Measurements from ENCODE around the gene CFAP43. TPM values are rescaled to one million over a fixed set of nuclear protein-coding genes. Genes with fewer than 3 reads are reported as not detected.

The CFAP43 gene
- total RNA-seq, 1 experiment from 2014 or later, result 6.0 TPM

DNA sequence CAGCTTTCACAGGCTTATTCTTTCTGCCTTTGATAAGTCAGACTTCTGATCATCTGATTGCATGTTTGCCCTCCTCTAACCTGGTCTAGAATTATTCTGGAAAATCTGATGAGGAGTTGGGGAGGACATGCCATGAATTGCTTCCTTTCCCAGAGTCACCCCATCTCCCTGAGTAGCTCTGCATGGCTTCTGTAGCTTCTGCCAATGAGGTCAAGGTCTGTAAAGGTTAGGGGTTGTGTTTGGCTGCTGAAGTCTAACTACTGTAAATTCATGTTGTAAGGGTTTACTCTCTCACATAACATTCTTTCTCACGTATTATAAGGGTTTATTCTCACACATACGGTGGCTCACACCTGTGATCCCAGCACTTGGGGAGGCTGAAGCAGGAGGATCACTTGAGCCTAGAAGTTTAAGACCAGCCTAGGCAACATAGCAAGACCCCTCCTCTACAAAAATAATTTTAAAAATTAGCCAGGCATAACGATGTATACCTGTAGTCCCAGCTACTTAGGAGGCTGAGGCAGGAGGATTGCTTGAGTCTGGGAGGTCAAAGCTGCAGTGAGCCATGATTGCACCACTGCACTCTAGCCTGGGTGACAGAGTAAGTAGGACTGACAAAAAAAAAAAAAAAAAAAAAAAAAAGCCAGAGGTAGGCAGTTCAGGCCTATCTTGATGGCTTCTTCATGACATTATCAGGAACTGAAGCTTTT is 47.5 kb upstream of the CFAP43 start:
- BruUV-seq (replicated peaks), result no TSS peak
- no peaks in the 10 kb centered on the region for H3F3A ChIP-seq (ENCODE audit: insufficient read depth, low read depth)
- H3K27me3 ChIP-seq (ENCODE audit: insufficient read depth, low read depth), result no peaks in the 10 kb centered on the region
- H3K4me1 ChIP-seq (replicated peaks; ENCODE audit: insufficient read depth), result peaks cover under 1% of the 10 kb centered on the region; the same call in 1 of the 2 replicates
- no peak overlapping the region for H3K4me2 ChIP-seq
- H3K79me2 ChIP-seq (ENCODE audit: low read depth), result no peaks in the 10 kb centered on the region
- CTCF ChIA-PET, result no interaction called here
- H3K36me3 ChIP-seq (ENCODE audit: low read depth), result no peaks in the 10 kb centered on the region
- no peaks in the 10 kb centered on the region for H3K9me2 ChIP-seq (ENCODE audit: insufficient read depth)
- no peak for DNase-seq
- TF ChIP-seq, protein P1, sequence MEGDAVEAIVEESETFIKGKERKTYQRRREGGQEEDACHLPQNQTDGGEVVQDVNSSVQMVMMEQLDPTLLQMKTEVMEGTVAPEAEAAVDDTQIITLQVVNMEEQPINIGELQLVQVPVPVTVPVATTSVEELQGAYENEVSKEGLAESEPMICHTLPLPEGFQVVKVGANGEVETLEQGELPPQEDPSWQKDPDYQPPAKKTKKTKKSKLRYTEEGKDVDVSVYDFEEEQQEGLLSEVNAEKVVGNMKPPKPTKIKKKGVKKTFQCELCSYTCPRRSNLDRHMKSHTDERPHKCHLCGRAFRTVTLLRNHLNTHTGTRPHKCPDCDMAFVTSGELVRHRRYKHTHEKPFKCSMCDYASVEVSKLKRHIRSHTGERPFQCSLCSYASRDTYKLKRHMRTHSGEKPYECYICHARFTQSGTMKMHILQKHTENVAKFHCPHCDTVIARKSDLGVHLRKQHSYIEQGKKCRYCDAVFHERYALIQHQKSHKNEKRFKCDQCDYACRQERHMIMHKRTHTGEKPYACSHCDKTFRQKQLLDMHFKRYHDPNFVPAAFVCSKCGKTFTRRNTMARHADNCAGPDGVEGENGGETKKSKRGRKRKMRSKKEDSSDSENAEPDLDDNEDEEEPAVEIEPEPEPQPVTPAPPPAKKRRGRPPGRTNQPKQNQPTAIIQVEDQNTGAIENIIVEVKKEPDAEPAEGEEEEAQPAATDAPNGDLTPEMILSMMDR (conservative IDR thresholded peaks at IDR 0.05), result no peak
- no peak for TF ChIP-seq EZH2 (IDR thresholded peaks at IDR 0.05; ENCODE audit: low read depth)
- intact Hi-C loops (cut with micrococcal nuclease; ENCODE audit: unreplicated experiment), result no loop called here
- H3K9me3 ChIP-seq (ENCODE audit: insufficient read depth, low read depth), result no peaks in the 10 kb centered on the region
- no peaks in the 10 kb centered on the region for H4K20me1 ChIP-seq (ENCODE audit: insufficient read depth)
- no peak overlapping the region for H3K27ac ChIP-seq
- H3K4me3 ChIP-seq, result no peak overlapping the region
- POLR2A ChIA-PET (ENCODE audit: unreplicated experiment), result no interaction called here
- no peak overlapping the region for H2AFZ ChIP-seq

DNA sequence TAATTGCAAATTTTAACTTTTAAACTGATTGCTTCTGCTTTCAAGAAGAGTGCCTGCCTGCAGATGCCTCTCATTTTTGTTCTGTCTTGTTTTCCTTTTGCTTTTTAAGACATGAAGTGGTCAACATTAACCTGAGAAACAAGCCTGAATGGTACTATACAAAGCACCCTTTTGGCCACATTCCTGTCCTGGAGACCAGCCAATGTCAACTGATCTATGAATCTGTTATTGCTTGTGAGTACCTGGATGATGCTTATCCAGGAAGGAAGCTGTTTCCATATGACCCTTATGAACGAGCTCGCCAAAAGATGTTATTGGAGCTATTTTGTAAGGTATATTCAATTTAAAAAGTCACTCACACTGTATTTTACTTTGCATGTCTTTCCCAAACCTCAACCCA is 45.6 kb upstream of the CFAP43 start:
- Histone ChIP-seq H3F3A (ENCODE audit: insufficient read depth, low read depth) (no peaks in the 10 kb centered on the region), H2AFZ (no peak overlapping the region), H3K4me3 (no peak overlapping the region), H3K27me3 (ENCODE audit: insufficient read depth, low read depth) (no peaks in the 10 kb centered on the region), H3K9me2 (ENCODE audit: insufficient read depth) (no peaks in the 10 kb centered on the region), H3K4me2 (no peak overlapping the region), H3K27ac (no peak overlapping the region), H4K20me1 (ENCODE audit: insufficient read depth) (no peaks in the 10 kb centered on the region), H3K79me2 (ENCODE audit: low read depth) (no peaks in the 10 kb centered on the region), H3K4me1 (replicated peaks; ENCODE audit: insufficient read depth) (peaks cover 7% of the 10 kb centered on the region; the same call in 1 of the 2 replicates), H3K36me3 (ENCODE audit: low read depth) (no peaks in the 10 kb centered on the region), H3K9me3 (ENCODE audit: insufficient read depth, low read depth) (no peaks in the 10 kb centered on the region)
- intact Hi-C loops (cut with micrococcal nuclease; ENCODE audit: unreplicated experiment), result no loop called here
- TF ChIP-seq, protein P1 (conservative IDR thresholded peaks at IDR 0.05), result no peak
- TF ChIP-seq EZH2 (IDR thresholded peaks at IDR 0.05; ENCODE audit: low read depth), result no peak
- ChIA-PET POLR2A (ENCODE audit: unreplicated experiment) (no interaction called here), CTCF (no interaction called here)
- no TSS peak for BruUV-seq (replicated peaks)
- DNase-seq, result no peak

DNA sequence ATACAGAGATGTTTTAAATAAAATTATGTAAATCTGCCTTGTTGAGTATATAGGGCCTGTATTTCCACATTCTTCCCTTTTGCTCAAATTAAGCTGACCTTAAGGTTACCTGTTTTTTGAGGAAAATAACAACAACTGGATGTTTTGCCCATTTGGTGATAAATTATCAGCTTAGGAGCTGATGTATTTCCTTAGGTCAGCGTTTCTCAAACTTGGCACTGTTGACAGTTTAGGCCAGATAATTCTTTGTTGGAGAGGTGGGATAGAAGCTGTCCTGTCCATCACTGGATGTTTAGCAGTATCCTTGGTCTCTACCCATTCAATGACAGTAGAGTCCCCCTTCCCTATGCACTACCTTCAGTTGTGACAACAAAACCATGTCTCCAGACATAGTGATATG is 44.0 kb upstream of the CFAP43 start:
- CTCF ChIA-PET, result interaction anchor here (0.6 kb wide), 1 partner anchor 667 kb away, joined by 3 read pairs; no protein-coding TSS in a partner anchor
- no peak for DNase-seq

More for the DNA sequence above, 44.0 kb upstream of the CFAP43 start:
- no peak overlapping the region for H2AFZ ChIP-seq
- no peaks in the 10 kb centered on the region for H3F3A ChIP-seq (ENCODE audit: insufficient read depth, low read depth)
- no peaks in the 10 kb centered on the region for H3K27me3 ChIP-seq (ENCODE audit: insufficient read depth, low read depth)
- H3K36me3 ChIP-seq (ENCODE audit: low read depth), result no peaks in the 10 kb centered on the region
- H3K9me2 ChIP-seq (ENCODE audit: insufficient read depth), result no peaks in the 10 kb centered on the region
- H3K4me3 ChIP-seq, result no peak overlapping the region
- H3K27ac ChIP-seq, result no peak overlapping the region
- H3K79me2 ChIP-seq (ENCODE audit: low read depth), result no peaks in the 10 kb centered on the region
- 0 out of 2 replicates have a peak overlapping the region, but pooled peaks have one; percentile 84 for H3K4me2 ChIP-seq
- intact Hi-C loops (cut with micrococcal nuclease; ENCODE audit: unreplicated experiment), result no loop called here
- H4K20me1 ChIP-seq (ENCODE audit: insufficient read depth), result no peaks in the 10 kb centered on the region
- H3K4me1 ChIP-seq (replicated peaks; ENCODE audit: insufficient read depth), result peaks cover 7% of the 10 kb centered on the region; the same call in 1 of the 2 replicates
- no peaks in the 10 kb centered on the region for H3K9me3 ChIP-seq (ENCODE audit: insufficient read depth, low read depth)
- no TSS peak for BruUV-seq (replicated peaks)
- POLR2A ChIA-PET (ENCODE audit: unreplicated experiment), result interaction anchor here (1.1 kb wide), 1 partner anchor 21 kb away, joined by 3 read pairs; the partner anchor contains the start of gene GSTO1
- no peak for TF ChIP-seq EZH2 (IDR thresholded peaks at IDR 0.05; ENCODE audit: low read depth)
- TF ChIP-seq, protein P1 (conservative IDR thresholded peaks at IDR 0.05), result no peak
